AG04449 (cell line): ENCODE results near the gene RAPGEF5.

Experiments used
- CTCF ChIA-PET: fragments of 350-600 bp; formaldehyde crosslinking; extraction: SDS; loops from one replicate; lab custom pipeline; 2021; ENCODE audit warnings: antibody characterized with exemption; lab: Yijun Ruan, JAX
- POLR2A ChIA-PET: fragments of 400-600, 350-600 bp; formaldehyde crosslinking; extraction: SDS; loops from one replicate; lab custom pipeline; 2020; ENCODE audit warnings: antibody characterized with exemption, inconsistent platforms; lab: Yijun Ruan, JAX
- DNase-seq: peaks from one replicate; pipeline ENCODE4 v3.0.0-alpha.2; 2010; ENCODE audit warnings: low read depth, low spot score
- H3K4me3 ChIP-seq: 2 replicates; pipeline ENCODE4 v1.5.1; 2011; ENCODE audit warnings: low read depth, mild to moderate bottlenecking, control low read depth, low read length
- TF ChIP-seq, protein P1 (sequence below): IDR thresholded peaks from one replicate; pipeline ENCODE4 v1.5.1; 2011; ENCODE audit warnings: mild to moderate bottlenecking, moderate library complexity, low read length, control low read depth, inconsistent platforms; ENCODE audit not compliant: insufficient read depth; ENCODE audit errors: missing control alignments

RAPGEF5 gene

GRCh38 chr7:22128528-22128920 lies 228.4 kb downstream of the RAPGEF5 start:
- CTCF ChIA-PET: interaction anchor here (0.7 to 4.3 kb wide), 4 partner anchors 10 to 300 kb away, joined by 3 to 44 read pairs (median 4); no protein-coding TSS in a partner anchor
- no peak for DNase-seq
- no peak overlapping the region for H3K4me3 ChIP-seq
- POLR2A ChIA-PET: no interaction called here
- TF ChIP-seq, protein P1, sequence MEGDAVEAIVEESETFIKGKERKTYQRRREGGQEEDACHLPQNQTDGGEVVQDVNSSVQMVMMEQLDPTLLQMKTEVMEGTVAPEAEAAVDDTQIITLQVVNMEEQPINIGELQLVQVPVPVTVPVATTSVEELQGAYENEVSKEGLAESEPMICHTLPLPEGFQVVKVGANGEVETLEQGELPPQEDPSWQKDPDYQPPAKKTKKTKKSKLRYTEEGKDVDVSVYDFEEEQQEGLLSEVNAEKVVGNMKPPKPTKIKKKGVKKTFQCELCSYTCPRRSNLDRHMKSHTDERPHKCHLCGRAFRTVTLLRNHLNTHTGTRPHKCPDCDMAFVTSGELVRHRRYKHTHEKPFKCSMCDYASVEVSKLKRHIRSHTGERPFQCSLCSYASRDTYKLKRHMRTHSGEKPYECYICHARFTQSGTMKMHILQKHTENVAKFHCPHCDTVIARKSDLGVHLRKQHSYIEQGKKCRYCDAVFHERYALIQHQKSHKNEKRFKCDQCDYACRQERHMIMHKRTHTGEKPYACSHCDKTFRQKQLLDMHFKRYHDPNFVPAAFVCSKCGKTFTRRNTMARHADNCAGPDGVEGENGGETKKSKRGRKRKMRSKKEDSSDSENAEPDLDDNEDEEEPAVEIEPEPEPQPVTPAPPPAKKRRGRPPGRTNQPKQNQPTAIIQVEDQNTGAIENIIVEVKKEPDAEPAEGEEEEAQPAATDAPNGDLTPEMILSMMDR: no peak

DNA sequence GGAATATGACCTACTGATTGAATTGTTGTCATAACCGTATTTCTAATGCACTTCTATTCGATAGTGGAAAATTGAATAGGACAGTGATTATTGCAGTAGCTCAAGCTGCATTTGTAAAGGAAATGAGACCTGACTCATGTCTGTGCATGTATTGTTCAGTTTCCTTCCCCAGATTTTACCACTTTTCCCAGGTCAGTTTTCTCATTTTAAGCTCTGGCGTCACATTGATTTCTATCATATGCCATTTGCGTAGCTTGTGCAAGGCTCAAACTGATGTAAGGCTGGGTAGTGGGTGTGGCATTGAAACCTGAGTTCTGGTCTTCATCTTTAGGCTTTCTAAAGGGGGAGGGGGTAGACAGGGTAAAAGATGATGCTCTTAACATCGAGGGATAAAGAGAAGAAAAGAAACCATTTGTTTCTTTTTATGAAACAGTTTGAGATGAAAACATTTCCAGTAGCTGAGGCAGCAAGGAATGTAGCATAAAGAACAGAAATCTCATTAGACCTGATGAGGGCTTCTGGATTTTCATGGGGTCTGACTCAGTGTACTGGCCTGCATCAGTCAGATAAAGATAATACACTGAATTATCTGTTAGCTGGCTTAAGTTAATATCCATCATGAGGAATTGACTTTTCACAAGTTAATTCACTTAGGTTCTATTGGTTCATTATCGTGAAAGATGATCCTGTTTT lies 229.0 kb downstream of the RAPGEF5 start:
- no peak overlapping the region for H3K4me3 ChIP-seq
- POLR2A ChIA-PET: no interaction called here
- no peak for DNase-seq
- CTCF ChIA-PET: interaction anchor here (0.8 to 4.3 kb wide), 4 partner anchors 10 to 169 kb away, joined by 3 to 44 read pairs (median 4); no protein-coding TSS in a partner anchor
- TF ChIP-seq, protein P1: no peak

DNA sequence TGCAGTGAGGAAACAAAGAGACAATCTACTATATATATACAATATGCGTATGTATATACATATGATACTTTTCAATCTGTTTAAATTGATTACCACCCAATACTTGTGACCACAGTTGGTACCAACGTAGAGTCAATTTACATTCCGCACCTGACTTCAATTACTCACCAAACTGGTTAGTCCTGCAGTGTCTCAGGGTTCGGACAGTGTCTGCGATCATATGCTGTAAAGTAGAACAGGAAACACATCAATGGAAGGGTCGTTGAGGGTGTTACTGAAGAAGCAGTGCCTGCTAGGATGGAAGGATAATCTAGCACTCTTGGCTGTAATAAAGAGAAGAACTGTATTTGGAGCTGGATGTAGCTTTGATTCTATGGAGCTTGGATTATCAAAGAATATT lies 231.5 kb downstream of the RAPGEF5 start:
- CTCF ChIA-PET: interaction anchor here (0.7 to 3.8 kb wide), 3 partner anchors 15 to 1078 kb away, joined by 3 to 19 read pairs (median 3); partner anchors contain the start of gene STEAP1B
- H3K4me3 ChIP-seq: no peak overlapping the region
- TF ChIP-seq, protein P1: no peak
- POLR2A ChIA-PET: no interaction called here
- DNase-seq: no peak

GRCh38 chr7:22124941-22125340 lies 232.0 kb downstream of the RAPGEF5 start:
- TF ChIP-seq, protein P1: no peak
- no peak overlapping the region for H3K4me3 ChIP-seq
- POLR2A ChIA-PET: no interaction called here
- DNase-seq: no peak
- CTCF ChIA-PET: interaction anchor here (1.1 to 3.8 kb wide), 2 partner anchors 14 to 375 kb away, joined by 3 to 19 read pairs; partner anchors contain the start of gene STEAP1B

- no peak for DNase-seq
- no peak overlapping the region for H3K4me3 ChIP-seq
- TF ChIP-seq, protein P1: no peak
- ChIA-PET POLR2A (no interaction called here), CTCF (interaction anchor here (3.8 kb wide), 1 partner anchor 13 kb away, joined by 19 read pairs; no protein-coding TSS in a partner anchor)
Measured at GRCh38 chr7:22123139-22123538, 233.8 kb downstream of the RAPGEF5 start.

- DNase-seq: no peak
- no peak overlapping the region for H3K4me3 ChIP-seq
- ChIA-PET CTCF (interaction anchor here (0.7 to 1.4 kb wide), 2 partner anchors 10 to 11 kb away, joined by 3 to 12 read pairs; no protein-coding TSS in a partner anchor), POLR2A (no interaction called here)
- TF ChIP-seq, protein P1: no peak
Measured at GRCh38 chr7:22121702-22122474, 235.1 kb downstream of the RAPGEF5 start.
